Osteoblast (primary cell): ENCODE measurements around the gene LRP5. TPM values are rescaled to one million over a fixed set of nuclear protein-coding genes. Genes with fewer than 3 reads are reported as not detected.

Source experiments
- DNase-seq: peaks from one replicate; pipeline ENCODE4 v3.0.0; 2011; ENCODE audit warnings: low spot score, mixed read lengths; ENCODE audit not compliant: insufficient read length; ENCODE audit errors: missing footprints
- H2AFZ ChIP-seq: 2 replicates; pipeline ENCODE4 v1.6.0; 2011; ENCODE audit warnings: mild to moderate bottlenecking, low read length
- H3K27ac ChIP-seq: 2 replicates; pipeline ENCODE4 v1.5.1; 2011; ENCODE audit warnings: mild to moderate bottlenecking, low read depth, low read length, moderate library complexity
- H3K27me3 ChIP-seq: 2 replicates; pipeline ENCODE4 v1.6.0; 2012; ENCODE audit warnings: mild to moderate bottlenecking, control low read depth, inconsistent platforms, low read length, moderate library complexity; ENCODE audit not compliant: insufficient read depth
- H3K36me3 ChIP-seq: 2 replicates; pipeline ENCODE4 v1.5.1; 2011; ENCODE audit warnings: mild to moderate bottlenecking, low read length, control low read depth, moderate library complexity; ENCODE audit not compliant: insufficient read depth
- H3K4me1 ChIP-seq: 2 replicates; pipeline ENCODE4 v1.5.1; 2011; ENCODE audit warnings: mild to moderate bottlenecking, low read length, control low read depth, moderate library complexity; ENCODE audit not compliant: insufficient read depth
- H3K4me2 ChIP-seq: 2 replicates; pipeline ENCODE4 v1.6.0; 2011; ENCODE audit warnings: mild to moderate bottlenecking, low read length; ENCODE audit not compliant: insufficient read depth
- H3K4me3 ChIP-seq: fragments of 200-600 bp; sonication (generic); 3 replicates; pipeline ENCODE4 v1.5.1; 2012; ENCODE audit warnings: mild to moderate bottlenecking, low read length, inconsistent platforms; ENCODE audit not compliant: insufficient read depth
- H3K79me2 ChIP-seq: 2 replicates; pipeline ENCODE4 v1.6.0; 2012; ENCODE audit warnings: mild to moderate bottlenecking, low read length, control low read depth, inconsistent platforms; ENCODE audit not compliant: insufficient read depth
- H3K9me3 ChIP-seq: 2 replicates; pipeline ENCODE4 v1.5.1; 2011; ENCODE audit warnings: low read depth, low read length, control low read depth
- H4K20me1 ChIP-seq: 2 replicates; pipeline ENCODE4 v1.6.0; 2012; ENCODE audit warnings: mild to moderate bottlenecking, low read length, control low read depth; ENCODE audit not compliant: insufficient read depth
- total RNA-seq: library from RNA; depleted of rRNA; stranded (reverse); fragments of >200 nt; gene quantifications from 2 replicates; pipeline ENCODE4 v1.2.3, GENCODE V29; 2012
- TF ChIP-seq, protein P1 (sequence below): IDR thresholded peaks from 2 replicates; pipeline ENCODE4 v1.5.1; 2011; ENCODE audit warnings: mild to moderate bottlenecking, low read depth, low read length, moderate library complexity; ENCODE audit errors: extremely low read depth

LRP5 gene
- total RNA-seq, 1 donor: 16.3 TPM

DNA sequence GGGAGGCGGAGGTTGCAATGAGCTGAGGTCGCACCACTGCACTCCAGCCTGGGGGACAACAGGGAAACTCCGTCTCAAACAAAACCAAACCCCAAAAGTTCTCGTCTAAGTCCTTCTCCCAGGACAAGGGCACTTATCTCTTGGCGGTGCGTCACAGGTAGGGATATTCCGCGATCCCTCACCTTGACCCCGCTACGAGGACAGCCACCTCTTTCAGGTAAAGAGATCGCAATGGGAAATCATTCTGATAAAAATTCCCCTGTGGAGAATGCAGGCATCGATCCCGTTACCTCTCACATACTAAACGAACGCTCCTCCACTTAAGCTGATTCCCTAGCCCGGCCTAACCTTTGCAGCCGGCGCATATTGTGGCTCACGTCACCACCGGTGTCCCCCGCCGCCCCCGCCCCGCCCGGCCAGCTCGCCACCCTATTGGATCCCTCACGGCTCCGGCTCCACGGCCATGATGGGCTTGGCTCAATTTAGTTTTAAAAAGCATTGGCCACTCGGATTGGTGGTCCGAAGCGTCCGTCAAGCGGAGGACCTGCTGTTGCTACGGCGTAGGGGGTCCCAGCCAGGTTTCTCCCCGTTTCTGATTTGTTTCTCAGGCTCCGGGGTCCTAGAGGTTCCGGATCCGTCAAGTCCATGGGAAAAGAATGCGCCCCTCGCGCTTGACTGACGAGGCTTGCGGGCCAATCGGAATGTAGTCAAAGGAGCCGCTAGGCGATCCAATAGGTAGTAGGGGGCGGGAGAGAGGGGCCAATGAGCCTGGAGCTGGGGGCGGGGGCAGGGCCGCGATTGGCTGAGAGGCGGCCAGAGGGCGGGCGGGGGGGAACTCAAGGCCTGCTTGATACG, 147.7 kb downstream of the LRP5 start:
- DNase-seq: peak; percentile 100
- H3K36me3 ChIP-seq: no peaks in the 10 kb centered on the region
- H3K9me3 ChIP-seq: no peaks in the 10 kb centered on the region
- H3K27ac ChIP-seq: peak overlapping the region; percentile 93
- H3K4me2 ChIP-seq: peak overlapping the region; percentile 90
- peak overlapping the region; percentile 91 for H2AFZ ChIP-seq
- H3K27me3 ChIP-seq: peaks cover under 1% of the 10 kb centered on the region
- TF ChIP-seq, protein P1, sequence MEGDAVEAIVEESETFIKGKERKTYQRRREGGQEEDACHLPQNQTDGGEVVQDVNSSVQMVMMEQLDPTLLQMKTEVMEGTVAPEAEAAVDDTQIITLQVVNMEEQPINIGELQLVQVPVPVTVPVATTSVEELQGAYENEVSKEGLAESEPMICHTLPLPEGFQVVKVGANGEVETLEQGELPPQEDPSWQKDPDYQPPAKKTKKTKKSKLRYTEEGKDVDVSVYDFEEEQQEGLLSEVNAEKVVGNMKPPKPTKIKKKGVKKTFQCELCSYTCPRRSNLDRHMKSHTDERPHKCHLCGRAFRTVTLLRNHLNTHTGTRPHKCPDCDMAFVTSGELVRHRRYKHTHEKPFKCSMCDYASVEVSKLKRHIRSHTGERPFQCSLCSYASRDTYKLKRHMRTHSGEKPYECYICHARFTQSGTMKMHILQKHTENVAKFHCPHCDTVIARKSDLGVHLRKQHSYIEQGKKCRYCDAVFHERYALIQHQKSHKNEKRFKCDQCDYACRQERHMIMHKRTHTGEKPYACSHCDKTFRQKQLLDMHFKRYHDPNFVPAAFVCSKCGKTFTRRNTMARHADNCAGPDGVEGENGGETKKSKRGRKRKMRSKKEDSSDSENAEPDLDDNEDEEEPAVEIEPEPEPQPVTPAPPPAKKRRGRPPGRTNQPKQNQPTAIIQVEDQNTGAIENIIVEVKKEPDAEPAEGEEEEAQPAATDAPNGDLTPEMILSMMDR: no peak
- peaks cover 33% of the 10 kb centered on the region for H4K20me1 ChIP-seq
- peak overlapping the region; percentile 92 for H3K4me3 ChIP-seq
- peaks cover 46% of the 10 kb centered on the region for H3K79me2 ChIP-seq
- H3K4me1 ChIP-seq: peaks cover 16% of the 10 kb centered on the region

DNA sequence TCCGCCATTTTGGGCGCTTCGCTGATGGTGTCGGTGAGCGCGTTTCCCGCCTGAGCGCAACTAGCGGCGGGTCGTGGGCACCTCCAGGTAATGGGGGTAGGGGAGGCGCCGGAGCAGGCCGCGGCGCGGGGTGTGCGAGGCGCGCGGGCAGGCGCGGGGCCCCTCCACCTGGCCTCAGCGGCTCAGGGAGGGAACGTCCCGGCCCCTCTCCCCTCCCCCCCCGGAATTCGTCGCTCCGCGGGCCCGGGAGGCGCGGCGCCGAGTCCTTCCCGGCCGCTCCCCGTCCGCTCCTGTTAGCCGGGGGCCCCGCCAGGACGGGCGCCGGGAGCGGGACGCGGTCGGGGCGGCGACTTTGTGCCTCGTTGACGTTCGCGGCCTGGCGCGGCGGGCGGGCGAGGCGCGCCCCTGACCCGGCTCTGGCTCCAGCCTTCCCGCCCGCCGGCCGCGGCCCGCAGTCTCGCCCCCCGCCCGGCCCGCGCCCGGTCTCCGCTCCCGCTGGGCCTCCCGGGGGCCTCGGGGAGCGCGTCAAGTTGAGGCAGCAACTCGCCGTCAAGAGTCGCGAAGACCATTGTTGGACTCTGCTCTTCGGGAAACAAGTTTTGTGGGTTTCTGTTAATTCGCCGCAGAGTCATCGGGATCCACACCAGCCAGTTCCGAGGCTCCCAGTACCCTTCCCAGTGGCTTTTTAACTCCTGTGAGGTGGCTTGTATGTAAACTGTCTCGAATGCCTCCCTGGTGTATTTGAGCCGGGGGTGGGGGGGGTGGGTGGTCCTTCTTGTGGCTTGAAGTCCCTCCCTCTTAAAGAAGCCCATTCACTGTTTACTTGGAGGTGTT, 148.6 kb downstream of the LRP5 start, which contains the start of gene PPP6R3:
TSS of gene PPP6R3 (plus strand) at position 12 of the 834 bp plus-strand sequence. CDS start 76,913 bp downstream, outside the sequence.
- peak within 1 kb of the TSS; percentile 93 for H3K27ac ChIP-seq
- TF ChIP-seq, protein P1: no peak
- no peaks in the 10 kb centered on the region for H3K36me3 ChIP-seq
- peaks cover 39% of the 10 kb centered on the region for H4K20me1 ChIP-seq
- peak within 1 kb of the TSS; percentile 92 for H3K4me3 ChIP-seq
- no peaks in the 10 kb centered on the region for H3K9me3 ChIP-seq
- H2AFZ ChIP-seq: peak within 1 kb of the TSS; percentile 91
- DNase-seq: peak; percentile 94
- H3K79me2 ChIP-seq: peaks cover 54% of the 10 kb centered on the region
- peak within 1 kb of the TSS; percentile 96 for H3K4me2 ChIP-seq
- no peaks in the 10 kb centered on the region for H3K27me3 ChIP-seq
- peaks cover 21% of the 10 kb centered on the region for H3K4me1 ChIP-seq

DNA sequence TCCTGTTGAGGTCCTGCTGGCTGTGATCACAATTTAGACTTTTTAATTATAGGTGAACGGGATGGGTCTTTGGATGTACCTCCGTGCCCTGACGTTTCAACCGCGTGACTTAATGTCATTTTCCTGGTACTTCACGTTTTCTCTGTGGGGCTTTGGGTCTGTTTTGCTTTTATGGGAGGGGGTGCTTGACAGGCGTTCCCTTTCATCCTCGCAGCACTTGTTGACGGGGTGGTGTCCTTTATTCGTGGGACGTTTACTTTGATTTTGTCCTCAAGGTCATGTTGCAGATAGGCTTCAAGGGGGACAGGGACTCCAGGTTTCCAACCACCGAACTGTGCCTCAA, 149.2 kb downstream of the LRP5 start:
- Histone ChIP-seq H3K4me2 (peak overlapping the region; percentile 96), H3K4me3 (peak overlapping the region; percentile 92), H3K27ac (peak overlapping the region; percentile 93), H3K79me2 (peaks cover 60% of the 10 kb centered on the region), H4K20me1 (peaks cover 39% of the 10 kb centered on the region), H3K27me3 (no peaks in the 10 kb centered on the region), H3K4me1 (peaks cover 21% of the 10 kb centered on the region), H3K36me3 (no peaks in the 10 kb centered on the region), H3K9me3 (no peaks in the 10 kb centered on the region), H2AFZ (no peak overlapping the region)
- no peak for DNase-seq
- TF ChIP-seq, protein P1: no peak
